RPMI8226 (cell line): ENCODE results near the gene TM2D1.
"Not testable (repeated sequence)": the region's sequence is repeated elsewhere in the genome, so short reads cannot be mapped to it uniquely, and the experiment has no call there.

ENCODE experiments used
- DNase-seq: peaks from one replicate; pipeline ENCODE4 v3.0.0-alpha.2; 2015

Gene TM2D1

DNA sequence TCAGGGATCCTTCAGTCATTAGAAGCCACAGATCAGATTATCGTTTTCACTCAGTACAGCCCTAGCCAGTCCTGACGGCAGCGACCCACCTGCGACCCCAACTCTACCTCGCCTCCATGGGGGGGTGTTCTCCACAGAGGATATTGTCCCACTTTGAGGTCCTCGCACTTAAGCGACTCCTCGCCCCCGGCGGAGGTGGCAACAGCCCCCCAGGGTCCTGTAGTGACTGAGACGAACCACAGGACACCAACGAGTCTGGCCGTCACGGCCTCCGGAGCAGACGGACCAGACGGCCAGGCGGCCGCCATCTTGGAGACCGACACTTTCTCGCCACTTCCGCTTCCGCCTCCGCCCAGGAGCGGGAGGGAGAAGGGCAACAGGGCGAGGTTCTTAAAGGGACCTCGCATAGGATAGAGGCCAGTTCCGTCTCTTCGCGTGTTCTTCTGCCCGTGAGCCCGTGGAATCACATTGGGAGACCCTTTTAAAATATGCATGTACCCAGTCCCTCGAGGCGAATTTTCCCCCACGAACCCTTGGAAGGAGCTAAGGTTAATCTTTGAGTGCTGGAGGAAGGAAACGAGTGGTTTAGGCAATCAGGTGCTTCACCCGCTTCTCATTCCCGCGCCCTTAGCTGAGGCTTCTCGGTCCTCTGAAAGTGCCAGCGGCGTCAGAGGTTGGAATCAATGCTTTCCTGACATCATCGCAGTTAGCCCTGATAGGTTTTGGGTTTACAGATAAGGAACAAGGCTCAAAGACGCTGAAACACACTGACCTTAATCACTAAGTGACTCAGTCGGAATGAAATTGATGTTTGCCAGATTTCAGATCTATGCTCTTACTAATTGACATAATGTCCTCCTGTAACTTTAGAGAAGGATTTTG, at the start of gene TM2D1:
Gene TM2D1, minus strand, starts transcription at position 329 of the 882 bp plus-strand sequence. Its CDS starts 21 bp downstream, at position 308.
- DNase-seq, result peak; percentile 96

DNA sequence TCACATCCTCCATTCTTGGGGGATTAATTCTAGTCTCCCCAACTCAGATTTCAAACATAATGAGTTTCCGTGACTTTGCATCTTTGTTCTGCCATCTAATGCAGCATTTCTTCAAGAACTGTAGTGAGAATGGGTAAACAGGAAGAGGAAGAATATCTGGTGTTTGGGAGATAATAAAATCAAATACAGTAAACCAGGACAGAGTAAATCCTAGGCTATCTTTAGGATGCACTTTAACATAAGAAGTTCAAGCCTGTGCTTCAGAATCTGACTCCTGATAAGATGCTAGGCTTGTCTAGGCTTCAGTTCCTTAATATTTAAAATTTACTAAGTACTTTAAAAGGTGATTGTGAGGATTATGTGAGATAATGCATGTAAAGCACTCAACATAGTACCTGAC, 45.2 kb upstream of the TM2D1 start:
- DNase-seq, result no peak

DNA sequence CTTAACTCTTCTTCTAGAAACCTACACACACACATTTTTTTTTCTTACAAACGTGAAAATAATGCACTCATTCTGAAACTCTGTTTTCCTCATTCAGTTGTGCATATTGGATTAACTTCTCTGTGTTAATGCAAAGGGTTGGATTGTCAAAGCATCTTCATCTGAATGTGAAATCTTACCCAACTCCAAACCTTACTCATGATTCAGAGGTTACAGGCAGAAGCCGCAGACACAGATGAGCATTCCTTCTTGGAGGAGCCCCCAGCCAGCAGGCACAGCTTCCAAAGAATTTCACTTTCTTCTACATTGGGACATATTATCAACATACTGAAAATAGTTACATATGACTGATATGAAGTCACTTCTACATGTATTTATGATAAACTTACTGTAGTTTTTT, 33.0 kb upstream of the TM2D1 start:
- DNase-seq, result no peak

DNA sequence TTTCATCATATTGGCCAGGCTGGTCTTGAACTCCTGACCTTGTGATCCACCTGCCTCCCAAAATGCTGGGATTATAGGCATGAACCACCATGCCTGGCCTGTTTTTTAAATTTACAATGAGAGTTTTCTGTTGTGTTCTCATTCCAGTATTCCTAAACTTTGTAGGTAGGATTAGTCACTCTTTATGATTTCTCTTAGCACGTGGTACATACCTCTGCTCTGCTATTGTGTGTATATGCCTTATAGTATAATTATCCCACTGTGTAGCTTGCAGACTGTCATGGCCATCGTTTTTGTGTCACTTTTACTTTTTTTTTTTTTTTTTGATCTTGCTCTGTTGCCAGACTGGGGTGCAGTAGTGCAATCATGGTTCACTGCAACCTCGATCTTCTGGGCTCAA, 31.8 kb upstream of the TM2D1 start:
- no peak for DNase-seq

DNA sequence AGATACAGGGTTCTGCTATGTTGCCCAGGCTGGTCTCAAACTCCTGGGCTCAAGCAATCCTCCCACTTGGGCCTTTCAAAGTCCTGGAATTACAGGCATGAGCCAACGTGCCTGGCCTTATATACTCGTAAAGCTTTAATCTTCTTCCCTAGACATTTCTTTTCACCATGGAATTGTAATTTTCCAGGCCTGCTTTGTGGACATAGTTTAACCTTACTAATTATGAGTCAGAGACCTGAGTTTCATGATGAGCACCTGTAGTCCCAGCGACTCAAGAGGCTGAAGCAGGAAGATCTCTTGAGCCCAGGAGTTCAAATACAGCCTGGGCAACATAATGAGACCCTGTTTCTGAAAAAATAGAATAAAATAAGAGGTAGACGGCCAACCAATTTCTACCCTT, 29.6 kb upstream of the TM2D1 start:
- no peak for DNase-seq

DNA sequence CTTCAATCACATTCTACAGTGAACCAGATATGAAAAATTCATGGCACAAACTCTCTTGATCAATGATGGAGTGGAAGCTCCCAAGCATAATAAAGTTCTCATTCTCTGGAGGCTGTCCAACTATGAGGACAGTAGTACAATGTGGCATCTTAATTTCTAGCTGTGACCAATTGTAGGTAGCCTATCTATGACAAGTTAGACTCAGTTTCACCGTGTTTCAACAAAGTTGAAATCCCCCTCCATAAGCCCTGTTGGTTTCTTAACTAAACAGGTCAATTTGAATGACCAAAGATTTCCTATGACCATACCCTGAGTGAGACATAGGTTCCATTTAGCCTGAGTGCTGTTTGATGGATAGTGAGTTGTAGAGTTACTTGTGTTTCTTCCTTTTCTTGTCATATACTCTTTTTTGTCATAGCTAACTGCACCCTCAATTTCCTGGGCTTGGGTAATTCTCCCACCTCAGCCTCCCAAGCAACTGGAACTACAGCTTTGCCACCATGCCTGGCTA, 29.1 kb upstream of the TM2D1 start:
- DNase-seq, result no peak

DNA sequence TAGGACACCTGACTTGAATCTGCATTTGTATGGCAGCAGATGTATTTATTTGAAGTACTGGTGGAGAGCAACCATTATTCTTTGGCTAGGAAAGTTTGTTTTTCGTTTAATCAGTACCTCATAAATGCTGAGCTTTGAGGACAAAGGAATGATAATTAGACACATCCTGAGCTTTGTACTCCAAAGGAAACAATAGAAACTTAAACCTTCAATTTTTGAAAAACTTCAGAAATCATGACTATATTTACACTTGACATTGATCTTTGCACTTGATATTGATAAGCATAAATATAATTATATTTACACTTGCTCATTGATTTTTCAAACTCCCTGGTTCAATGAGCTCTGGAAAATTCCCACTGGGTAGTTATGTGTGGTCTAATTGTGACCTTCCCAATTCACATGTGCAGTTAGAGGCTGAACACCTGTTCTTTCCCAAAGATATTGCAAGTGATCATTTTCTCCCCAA, 28.0 kb upstream of the TM2D1 start:
- no peak for DNase-seq

DNA sequence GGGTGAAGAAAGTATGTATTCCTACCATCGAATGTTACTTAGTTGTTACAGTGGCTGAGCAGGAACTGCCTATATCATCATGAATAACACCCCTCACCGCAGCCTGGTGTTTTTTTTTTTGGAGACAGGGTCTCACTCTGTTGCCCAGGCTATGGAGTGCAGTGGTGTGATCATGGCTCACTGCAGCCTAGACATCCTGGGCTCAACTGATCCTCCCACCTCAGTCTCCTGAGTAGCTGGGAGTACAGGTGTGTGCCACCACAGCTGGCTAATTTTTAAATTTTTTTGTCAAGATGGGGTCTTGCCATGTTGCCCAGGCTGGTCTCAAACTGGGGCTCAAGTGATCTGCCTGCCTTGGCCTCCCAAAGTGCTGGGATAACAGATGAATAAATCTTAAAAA, 24.6 kb upstream of the TM2D1 start:
- no peak for DNase-seq

DNA sequence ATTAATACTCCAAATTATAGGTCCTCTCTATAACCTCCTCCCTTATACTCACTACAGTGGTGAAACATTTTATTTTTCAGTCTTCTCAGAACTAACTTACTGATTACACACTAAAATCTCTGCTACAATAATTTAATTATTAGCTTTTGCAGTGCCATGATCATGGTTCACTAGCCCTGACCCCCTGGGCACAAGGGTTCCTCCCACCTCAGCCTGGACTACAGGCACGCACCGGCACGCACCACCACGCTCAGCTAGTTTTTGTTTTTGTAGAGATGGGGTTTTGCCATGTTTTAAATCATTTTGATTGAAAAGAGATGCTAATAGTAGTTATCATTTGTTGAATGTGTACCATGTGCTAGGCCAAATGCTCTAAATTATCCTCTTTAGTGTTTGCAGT, 23.6 kb upstream of the TM2D1 start:
- no peak for DNase-seq

DNA sequence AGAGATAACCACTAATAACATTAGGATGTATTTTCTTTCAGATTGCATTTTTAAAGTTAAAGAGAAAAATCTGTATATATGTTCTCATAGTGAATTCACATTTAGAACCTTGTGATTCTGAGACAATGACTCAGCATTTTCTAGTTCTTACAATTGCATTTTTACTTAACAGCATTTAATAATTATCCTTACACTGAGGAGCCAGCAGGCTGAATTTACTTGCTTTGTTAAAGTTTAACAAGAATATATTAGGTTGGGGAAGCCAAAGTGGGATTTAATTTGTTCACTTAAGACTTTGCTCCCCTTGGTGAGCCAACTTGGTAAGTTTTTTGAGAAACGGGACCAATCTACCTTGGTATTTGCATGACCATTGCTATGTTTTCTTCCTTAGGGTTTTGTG, 21.9 kb upstream of the TM2D1 start:
- DNase-seq, result no peak

DNA sequence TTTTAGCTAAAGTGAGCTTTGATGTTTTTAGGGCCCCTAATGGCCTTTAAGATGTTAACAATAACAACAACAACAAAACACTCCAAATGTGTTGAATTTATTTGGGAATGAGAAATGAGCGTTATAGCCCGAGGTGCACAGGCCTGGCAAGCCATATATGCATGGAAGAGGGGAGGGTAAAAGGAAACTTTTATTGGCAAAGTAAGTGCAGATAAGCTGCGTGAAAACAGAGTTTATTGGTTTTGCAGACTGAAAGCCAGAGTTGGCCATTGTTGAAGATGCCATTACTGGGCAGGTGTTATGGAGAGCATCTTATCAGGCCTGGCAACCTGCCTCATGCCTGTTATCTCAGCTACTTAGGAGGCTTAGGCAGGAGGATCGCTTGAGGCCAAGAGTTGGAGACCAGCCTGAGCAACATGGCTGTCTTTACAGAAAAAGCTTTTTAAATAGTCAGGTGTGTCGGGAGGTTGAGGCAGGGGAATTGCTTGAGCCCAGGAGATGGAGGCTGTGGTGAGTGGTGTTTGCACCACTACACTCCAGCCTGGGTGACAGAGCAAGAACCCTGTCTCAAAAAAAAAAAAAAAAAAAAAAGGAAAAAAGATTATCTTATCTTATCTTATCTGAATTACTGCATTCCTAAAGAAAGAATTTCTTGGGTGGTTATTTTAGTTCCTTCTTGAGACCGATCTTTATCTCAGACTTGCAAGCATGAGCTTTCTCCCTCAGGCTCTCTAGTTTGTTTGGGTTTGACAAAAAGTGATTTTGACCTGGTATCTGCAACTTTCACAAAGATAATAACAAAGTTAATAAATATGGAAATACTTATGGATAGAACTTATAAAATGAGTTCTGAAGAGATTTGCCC, 19.0 kb upstream of the TM2D1 start:
- no peak for DNase-seq

DNA sequence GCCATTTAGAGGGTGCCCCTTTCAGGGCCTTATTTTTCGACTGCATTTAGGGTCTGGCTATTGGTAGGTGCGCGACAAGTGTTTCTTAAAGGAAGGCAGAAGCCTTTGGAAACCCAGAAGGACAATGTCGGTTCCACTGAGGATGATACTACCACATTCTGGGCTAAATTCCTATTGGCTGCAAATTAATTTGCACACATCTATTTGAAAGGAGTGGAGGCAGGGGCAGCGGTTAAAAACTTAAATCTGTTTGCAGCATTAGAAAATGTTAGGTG, 18.4 kb upstream of the TM2D1 start:
- peak; percentile 27 for DNase-seq

DNA sequence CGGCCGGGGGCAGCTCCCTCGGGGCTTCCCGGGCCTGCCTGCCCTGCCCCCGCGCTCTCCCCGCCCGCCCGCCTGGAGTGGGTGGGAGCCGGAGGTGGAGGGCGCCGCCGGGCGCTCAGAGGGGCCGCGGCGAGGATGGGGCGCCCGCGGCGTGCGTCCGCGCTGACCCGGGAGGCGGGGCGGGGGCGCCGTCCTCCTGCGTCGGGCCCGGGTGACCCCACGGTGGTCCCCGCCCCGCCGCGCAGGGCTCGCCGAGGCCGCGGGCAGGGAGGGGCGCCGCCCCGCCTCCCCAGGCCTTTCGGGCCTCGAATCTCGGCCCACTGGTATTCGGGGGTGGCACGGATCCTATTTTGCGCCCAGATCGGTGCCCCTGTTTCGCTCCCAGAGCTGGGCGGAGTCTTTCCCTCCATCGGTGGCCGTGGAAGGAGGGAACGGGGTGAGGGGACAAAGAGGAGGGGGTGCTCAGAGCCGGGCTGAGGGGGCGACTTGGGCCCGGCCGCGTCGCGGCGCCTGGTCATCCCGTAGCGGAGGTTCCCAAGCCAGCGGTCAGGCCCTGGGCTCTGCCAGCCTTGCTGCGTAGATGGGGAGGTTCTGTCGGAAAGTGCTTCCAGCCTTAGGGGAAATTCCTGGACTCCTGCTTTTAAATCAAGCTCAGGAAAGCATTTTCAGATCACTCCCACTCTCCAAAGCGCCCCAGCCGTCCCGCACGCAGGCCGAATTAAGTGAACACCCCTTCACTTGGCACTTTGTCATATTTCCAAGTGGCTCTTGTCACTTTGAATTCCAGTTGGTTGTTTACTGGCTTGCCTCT, 17.9 kb upstream of the TM2D1 start:
- no peak for DNase-seq

DNA sequence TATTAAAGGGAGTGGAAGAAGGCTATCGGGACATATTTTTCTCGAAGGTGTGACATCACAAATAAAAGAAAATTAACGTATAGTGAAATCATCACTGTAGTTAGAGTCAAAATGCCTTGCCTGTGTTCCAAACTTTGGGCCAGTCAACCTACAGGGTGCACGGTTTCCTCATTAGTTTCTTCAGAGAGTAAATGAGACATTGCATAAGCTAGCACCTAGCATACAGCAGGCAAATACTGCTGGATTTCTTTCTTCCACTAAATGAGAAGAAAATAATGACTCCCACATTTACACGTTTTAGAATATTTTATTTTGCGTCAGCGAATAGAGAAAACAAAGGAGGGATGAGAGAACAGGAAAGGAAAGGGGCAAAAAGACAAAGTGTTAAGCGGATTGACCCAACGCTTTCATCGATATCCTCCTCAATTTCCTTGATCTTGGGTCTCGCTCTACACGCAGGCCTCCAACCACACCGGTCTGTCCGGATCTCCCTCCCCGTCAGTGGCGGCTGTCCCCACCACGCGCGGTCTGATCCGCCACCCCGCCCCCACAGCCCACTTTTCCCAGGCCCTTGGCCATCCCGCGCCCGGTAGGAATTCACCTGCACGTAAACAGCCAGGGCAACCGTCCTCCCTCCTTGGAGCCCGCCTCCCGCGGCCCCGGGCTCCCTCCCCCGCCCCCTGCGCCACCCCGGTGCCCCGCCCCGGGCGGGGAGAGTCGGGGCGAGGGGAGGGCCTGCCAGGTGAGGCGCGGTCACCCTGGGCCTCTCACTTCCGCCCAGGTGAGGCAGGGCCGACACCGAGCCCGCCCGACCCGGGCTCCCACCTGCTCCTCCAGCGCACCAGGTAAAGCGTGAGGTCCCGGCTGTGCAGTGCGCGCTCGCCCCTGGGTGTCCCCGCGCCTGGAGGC, 17.0 kb upstream of the TM2D1 start, which contains the start of gene PATJ:
Gene PATJ, plus strand, starts transcription at position 770 of the 909 bp plus-strand sequence. CDS start 20,413 bp downstream, outside the sequence.
- DNase-seq, result peak; percentile 94

DNA sequence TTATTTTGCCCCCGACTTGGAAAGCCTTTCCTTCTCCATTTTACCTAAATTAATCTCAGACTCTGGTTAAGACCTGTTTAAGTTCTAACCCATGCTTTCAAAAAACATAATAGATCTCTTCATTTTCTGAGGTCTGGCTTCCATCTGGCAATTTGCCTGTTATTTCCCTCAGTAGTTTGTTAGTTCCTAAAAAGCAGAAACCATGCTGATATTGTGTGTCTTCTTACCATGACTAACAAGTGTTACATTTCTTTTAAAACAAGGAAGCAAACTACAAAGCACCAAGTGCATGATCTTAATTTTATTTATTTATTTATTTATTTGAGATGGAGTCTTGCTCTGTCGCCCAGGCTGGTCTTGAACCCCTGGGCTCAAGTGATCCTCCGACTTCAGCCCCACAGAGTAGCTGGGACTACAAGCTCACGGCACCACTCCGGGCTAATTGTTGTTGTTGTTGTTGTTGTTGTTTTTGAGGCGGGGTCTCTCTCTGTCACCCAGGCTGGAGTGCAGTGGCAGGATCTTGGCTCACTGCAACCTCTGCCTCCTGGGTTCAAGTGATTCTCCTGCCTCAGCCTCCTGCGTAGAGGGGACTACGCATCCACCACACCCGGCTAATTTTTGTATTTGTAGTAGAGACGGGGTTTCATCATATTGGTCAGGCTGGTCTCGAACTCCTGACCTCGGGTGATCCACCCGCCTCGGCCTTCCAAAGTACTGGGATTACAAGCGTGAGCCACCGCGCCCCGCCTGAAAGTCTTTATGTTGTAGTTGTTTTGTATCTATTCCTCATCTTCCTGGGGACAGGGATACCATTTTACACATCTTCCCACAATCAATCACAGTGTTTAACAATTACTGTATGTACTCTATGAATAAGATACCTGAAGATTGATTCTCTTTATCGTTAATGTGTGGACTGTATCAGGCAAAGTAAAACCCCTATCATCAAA, 16.1 kb upstream of the TM2D1 start:
- DNase-seq, result no peak

DNA sequence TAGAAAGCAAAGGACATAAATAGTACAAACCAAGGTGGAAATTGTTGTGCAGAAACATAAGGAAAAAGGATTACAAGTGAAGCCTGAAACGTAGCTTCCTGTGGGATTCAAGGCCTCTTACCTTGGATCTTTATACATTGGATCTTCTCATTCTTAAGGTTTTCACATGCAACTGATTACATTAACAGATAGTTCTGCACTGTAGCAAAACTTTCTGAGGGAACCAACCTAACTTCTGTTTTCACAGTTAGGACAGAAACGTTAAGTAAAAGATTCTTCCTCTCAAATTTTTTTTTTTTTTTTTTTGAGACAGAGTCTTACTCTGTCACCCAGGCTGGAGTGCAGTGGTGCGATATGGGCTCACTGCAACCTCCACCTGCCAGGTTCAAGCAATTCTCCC, 7.8 kb upstream of the TM2D1 start:
- no peak for DNase-seq

DNA sequence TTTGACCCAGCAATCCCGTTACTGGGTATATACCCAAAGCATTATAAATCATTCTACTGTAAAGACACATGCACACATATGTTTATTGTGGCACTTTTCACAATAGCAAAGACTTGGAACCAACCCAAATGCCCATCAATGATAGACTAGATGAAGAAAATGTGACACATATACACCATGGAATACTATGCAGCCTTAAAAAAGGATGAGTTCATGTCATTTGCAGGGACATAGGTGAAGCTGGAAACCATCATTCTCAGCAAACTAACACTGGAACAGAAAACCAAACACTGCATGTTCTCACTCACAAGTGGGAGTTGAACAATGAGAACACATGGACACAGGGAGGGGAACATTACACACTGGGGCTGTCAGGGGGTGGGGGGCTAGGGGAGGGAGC, 5.7 kb upstream of the TM2D1 start:
- DNase-seq, result not testable (repeated sequence)

DNA sequence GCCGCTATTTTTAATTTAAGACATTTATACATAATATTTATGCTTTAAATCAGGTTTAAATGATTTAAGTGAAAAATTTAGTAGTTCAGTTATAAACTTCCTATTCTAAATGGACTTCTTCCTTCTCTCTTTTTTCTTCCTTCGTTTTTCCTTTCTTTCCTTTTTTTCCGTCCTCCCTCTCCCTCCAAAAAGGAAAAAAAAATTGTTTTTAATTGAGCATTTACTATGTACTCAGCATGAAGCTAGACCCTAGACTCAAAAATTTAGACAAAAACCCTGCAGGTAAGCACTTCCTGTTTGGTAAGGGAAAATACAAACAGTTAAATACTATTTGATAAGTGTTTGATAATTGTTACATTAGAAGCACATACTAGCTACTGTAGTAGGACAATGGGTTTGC, 2.6 kb upstream of the TM2D1 start:
- no peak for DNase-seq

DNA sequence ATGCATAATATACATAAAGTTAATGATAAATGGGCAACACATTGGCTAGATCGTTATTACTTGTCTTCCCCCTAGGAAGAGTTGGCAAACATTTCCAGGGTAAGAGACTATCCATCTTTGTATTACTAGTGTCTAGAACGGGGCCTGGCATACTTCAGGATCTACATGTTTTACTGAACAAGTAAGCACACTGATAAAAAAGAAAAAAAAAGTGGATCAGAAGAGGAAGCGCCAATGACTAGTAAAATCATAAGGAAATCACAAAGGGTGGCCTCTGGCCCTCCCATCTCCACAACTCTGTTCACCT, 482 bp downstream of the TM2D1 start:
- DNase-seq, result no peak

DNA sequence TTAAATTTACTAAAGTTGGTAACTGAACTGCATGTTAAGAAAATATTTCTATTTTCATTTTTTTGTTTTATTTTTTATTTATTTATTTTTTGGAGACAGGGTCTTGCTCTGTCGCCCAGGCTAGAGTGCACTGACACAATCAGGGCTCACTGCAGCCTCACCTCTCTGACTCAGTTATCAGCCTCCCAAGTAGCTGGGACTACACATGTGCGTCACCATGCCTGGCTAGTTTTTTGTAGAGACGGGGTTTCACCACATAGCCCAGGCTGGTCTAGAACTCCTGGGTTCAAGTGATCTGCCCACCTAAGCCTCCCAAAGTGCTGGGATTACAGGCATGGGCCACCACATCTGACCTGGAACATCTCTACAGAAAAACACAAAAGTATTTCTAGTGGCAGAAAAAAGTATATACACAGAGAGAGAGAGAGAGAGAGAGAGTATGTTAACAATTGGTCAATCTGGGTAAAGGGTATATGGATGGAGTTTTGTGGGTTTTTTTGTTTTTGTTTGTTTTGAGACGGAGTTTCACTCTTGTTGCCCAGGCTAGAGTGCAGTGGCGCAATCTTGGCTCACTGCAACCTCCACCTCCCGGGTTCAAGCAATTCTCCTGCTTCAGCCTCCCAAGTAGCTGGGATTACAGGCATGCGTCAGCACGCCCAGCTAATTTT, 5.8 kb downstream of the TM2D1 start:
- not testable (repeated sequence) for DNase-seq
